ENCODE data around the gene TBC1D21.

TBC1D21 gene

GRCh38 chr15:73900095-73900712 lies 26.8 kb downstream of the TBC1D21 start:
- TF ChIP-seq, protein P1, sequence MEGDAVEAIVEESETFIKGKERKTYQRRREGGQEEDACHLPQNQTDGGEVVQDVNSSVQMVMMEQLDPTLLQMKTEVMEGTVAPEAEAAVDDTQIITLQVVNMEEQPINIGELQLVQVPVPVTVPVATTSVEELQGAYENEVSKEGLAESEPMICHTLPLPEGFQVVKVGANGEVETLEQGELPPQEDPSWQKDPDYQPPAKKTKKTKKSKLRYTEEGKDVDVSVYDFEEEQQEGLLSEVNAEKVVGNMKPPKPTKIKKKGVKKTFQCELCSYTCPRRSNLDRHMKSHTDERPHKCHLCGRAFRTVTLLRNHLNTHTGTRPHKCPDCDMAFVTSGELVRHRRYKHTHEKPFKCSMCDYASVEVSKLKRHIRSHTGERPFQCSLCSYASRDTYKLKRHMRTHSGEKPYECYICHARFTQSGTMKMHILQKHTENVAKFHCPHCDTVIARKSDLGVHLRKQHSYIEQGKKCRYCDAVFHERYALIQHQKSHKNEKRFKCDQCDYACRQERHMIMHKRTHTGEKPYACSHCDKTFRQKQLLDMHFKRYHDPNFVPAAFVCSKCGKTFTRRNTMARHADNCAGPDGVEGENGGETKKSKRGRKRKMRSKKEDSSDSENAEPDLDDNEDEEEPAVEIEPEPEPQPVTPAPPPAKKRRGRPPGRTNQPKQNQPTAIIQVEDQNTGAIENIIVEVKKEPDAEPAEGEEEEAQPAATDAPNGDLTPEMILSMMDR (IDR thresholded peaks at IDR 0.05; ENCODE audit: control insufficient read depth, insufficient read depth, low read depth, low read length, missing control alignments) = no peak
- no peak overlapping the region for H3K4me3 ChIP-seq (ENCODE audit: control insufficient read depth, low read depth, low read length)
- DNase-seq (ENCODE audit: low read depth) = no peak

DNA sequence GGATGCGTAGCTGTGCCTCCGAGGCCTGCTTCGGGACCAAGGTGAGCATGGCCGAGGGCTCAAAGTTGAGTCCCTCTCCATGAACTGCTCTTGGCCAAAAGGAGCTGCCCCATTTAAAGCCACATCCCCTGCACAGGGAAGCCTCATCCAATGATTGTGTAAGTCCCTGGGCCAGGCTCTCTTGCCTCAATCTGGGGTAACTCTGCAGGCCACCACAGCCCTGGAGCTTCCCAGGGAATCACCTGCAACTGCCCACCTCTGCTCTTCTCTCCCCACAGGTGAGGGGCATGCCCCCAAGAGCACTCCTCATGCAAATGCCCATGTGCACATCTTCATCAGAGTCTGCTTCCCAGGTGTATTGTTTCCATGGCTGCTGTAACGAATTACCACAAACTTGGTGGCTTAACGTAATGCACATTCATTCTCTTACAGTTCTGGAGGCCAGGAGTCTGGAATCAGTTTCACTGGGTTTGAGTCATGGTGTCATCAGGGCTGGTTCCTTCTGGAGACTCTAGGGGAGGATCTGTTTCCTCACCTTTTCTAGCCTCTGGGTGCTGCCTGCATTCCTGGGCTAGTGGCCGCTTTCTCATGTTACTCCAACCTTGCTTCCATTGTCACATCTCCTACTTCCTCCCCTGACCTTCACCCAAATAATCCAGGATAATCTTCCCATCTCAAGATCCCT lies 27.9 kb downstream of the TBC1D21 start:
- DNase-seq (ENCODE audit: low read depth) = no peak
- no peak overlapping the region for H3K4me3 ChIP-seq (ENCODE audit: control insufficient read depth, low read depth, low read length)
- TF ChIP-seq, protein P1 (IDR thresholded peaks at IDR 0.05; ENCODE audit: control insufficient read depth, insufficient read depth, low read depth, low read length, missing control alignments) = no peak

GRCh38 chr15:73902121-73903020 lies 29.0 kb downstream of the TBC1D21 start:
- TF ChIP-seq, protein P1 (IDR thresholded peaks at IDR 0.05; ENCODE audit: control insufficient read depth, insufficient read depth, low read depth, low read length, missing control alignments) = no peak
- H3K4me3 ChIP-seq (ENCODE audit: control insufficient read depth, low read depth, low read length) = no peak overlapping the region
- no peak for DNase-seq (ENCODE audit: low read depth)

DNA sequence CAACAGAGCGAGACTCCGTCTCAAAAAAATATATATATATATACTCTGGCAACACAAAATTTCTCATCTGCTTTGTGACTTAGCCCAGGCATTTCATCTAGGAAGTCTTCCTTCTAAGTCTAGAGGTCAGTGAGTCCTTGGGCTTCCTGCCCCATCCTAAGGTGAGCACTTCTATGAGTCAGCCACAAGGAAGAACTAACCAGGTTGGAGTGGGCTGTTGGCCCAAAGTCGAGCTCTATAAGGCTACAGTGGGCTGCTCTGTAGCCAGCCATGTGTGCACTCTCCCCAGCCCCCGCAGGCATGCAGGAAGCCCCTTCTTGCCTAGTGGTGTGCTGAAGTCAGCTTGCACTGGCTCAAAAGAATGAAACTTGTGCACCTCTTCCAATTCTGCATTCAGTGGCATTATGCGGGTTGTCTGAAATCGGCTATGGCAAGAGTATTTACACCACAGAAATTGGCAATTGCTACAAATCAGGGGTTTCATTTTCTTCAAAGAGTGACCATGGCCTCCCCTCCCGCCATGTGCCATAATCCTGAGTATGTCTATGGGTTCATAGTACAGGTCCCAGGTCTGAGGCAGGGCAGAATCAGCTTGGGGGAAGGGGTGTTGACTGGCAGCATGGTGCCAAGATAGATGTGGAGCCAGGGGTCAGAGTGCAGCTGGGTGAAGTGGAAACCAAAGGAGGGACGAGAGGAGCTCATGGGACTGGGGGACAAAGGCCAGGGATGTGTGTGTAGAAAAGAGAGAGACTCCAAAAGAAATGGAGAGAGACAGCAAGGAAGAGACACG lies 30.9 kb downstream of the TBC1D21 start:
- TF ChIP-seq, protein P1 (IDR thresholded peaks at IDR 0.05; ENCODE audit: control insufficient read depth, insufficient read depth, low read depth, low read length, missing control alignments) = no peak
- H3K4me3 ChIP-seq (ENCODE audit: control insufficient read depth, low read depth, low read length) = no peak overlapping the region
- no peak for DNase-seq (ENCODE audit: low read depth)

DNA sequence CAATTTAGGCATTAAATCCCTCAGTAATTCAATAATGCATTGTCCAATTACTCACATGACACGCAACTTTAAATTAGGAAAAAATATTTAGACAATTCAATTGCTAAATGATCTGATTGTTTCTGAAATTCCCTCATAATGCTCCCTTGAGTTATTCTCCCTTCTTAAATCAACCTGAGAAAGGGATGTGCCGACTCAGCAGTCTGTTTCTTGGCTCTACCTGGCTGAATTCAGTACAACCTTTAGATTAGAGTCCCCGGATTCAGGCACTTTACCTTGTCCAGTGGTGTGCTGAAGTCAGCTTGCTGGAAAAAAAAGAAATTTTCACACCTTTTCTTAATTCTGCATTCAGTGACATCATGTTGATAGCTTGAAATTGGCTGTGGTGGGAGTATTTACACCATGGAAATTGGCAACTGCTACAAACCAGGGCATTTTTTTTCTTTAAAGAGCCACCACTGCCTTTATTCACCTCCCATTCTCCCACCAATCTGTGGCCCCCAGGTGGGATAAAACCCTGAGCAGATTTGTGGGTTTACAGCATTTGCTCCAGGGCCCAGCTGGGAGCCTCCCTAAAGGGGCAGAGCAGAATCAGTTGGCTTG lies 32.0 kb downstream of the TBC1D21 start:
- H3K4me3 ChIP-seq (ENCODE audit: control insufficient read depth, low read depth, low read length) = no peak overlapping the region
- TF ChIP-seq, protein P1 (IDR thresholded peaks at IDR 0.05; ENCODE audit: control insufficient read depth, insufficient read depth, low read depth, low read length, missing control alignments) = no peak

More for the DNA sequence above, 32.0 kb downstream of the TBC1D21 start:
- DNase-seq (ENCODE audit: low read depth) = no peak

Measured in AG09309 (cell line).